ENCODE results near the gene IFT172.

DNA sequence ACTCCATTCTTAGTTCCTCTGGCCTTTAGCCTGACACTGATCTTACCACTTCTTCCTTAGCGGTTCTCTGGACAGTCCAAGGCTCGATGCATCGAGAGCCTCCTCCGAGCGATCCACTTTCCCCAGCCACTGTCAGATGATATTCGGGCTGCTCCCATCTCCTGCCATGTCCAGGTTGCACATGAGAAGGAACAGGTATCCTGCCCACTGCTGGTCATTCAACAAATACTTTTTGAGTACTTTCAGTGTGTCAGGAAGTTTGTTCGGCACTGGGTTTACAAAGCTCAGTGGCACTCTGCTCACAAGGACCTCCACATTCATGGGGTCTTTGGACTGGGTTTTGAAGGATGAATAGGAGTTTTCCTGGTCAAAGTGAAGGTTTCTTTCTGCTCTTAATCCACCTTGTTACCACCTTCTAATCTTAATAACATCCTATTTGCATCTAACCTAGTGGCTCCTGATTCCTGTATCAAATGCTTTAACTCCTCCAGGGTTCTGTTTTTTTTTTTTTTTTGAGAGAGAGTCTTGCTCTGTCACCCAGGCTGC, 32.9 kb upstream of the IFT172 start:
- TF ChIP-seq, protein P1, sequence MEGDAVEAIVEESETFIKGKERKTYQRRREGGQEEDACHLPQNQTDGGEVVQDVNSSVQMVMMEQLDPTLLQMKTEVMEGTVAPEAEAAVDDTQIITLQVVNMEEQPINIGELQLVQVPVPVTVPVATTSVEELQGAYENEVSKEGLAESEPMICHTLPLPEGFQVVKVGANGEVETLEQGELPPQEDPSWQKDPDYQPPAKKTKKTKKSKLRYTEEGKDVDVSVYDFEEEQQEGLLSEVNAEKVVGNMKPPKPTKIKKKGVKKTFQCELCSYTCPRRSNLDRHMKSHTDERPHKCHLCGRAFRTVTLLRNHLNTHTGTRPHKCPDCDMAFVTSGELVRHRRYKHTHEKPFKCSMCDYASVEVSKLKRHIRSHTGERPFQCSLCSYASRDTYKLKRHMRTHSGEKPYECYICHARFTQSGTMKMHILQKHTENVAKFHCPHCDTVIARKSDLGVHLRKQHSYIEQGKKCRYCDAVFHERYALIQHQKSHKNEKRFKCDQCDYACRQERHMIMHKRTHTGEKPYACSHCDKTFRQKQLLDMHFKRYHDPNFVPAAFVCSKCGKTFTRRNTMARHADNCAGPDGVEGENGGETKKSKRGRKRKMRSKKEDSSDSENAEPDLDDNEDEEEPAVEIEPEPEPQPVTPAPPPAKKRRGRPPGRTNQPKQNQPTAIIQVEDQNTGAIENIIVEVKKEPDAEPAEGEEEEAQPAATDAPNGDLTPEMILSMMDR (IDR thresholded peaks at IDR 0.05): no peak
- TF ChIP-seq EZH2 (IDR thresholded peaks at IDR 0.05; ENCODE audit: borderline replicate concordance, insufficient read depth, low read depth, low read length, poor library complexity, severe bottlenecking): no peak

Measured in B cell (primary cell).